K562 (cell line): ENCODE data around the gene VDAC2. TPM values are rescaled to one million over a fixed set of nuclear protein-coding genes. Genes with fewer than 3 reads are reported as not detected.
A peak's percentile ranks its signal among the peaks of the same experiment; 100 is the strongest.

Experiments used
- ATAC-seq: fragments of 200-7000 bp; cut with Tn5 transposase; 3 replicates; pipeline ENCODE4 v1.9.1; 2020; ENCODE audit warnings: moderate library complexity
- Bru-seq: library from RNA; stranded (reverse); fragments of 400-500 nt; gene quantifications from one replicate; lab custom pipeline; 2021; lab: Mats Ljungman, UMichigan
- BruChase-seq, 2 experiments: library from RNA; stranded (reverse); fragments of 400-500 nt; gene quantifications; one replicate each; lab custom pipeline; 2021; lab: Mats Ljungman, UMichigan
- BruUV-seq: library from RNA; stranded (reverse); fragments of 400-500 nt; replicated peaks from 2 replicates; lab custom pipeline; 2021; lab: Mats Ljungman, UMichigan
- CTCF ChIA-PET: fragments of 300-600 bp; formaldehyde crosslinking; extraction: SDS; loops from one replicate; lab custom pipeline; 2021; ENCODE audit warnings: low intra/inter-chr PET ratio; lab: Yijun Ruan, JAX
- POLR2A ChIA-PET: fragments of 300-600, 350-650 bp; sonication (Branson Sonifier 250); formaldehyde crosslinking; extraction: SDS; loops from one replicate; lab custom pipeline; 2021; ENCODE audit warnings: antibody characterized with exemption, inconsistent platforms; lab: Yijun Ruan, JAX
- DNase-seq, 4 experiments: peaks; one replicate each; pipeline versions ENCODE4 v3.0.0 to v3.0.0-alpha.2; 2011 to 2018; ENCODE audit warnings: low spot score in 3 of 4, mixed read lengths in 3 of 4; ENCODE audit errors: extremely low read depth in 1 of 4
- FAIRE-seq: peaks from 2 replicates; lab custom pipeline; 2011; peaks lifted over from hg19 to GRCh38; lab: Jason Lieb, UNC
- H2AFZ ChIP-seq: 2 replicates; pipeline ENCODE4 v1.6.0; 2011; ENCODE audit warnings: low read depth, low read length, control low read depth, inconsistent platforms
- H3K27ac ChIP-seq: fragments of 200-600 bp; 3 replicates; pipeline ENCODE4 v1.8.0; 2011; ENCODE audit warnings: low read depth, mild to moderate bottlenecking, control low read depth, inconsistent platforms, low read length, moderate library complexity, mixed read lengths; ENCODE audit errors: extremely low read depth
- H3K27me3 ChIP-seq, 2 experiments: fragments of 300-600 bp in 1 of 2; 2 replicates in 1 of 2; 3 replicates in 1 of 2; pipeline versions ENCODE4 v1.6.0 to v1.8.0; 2011; ENCODE audit warnings: inconsistent platforms in 2 of 2, low read length in 2 of 2, mild to moderate bottlenecking in 1 of 2, mixed read lengths in 1 of 2, moderate library complexity in 1 of 2; ENCODE audit not compliant: control insufficient read depth in 2 of 2, insufficient read depth in 2 of 2
- H3K36me3 ChIP-seq: fragments of 300-600 bp; 3 replicates; pipeline ENCODE4 v1.8.0; 2011; ENCODE audit warnings: mild to moderate bottlenecking, low read length, inconsistent platforms; ENCODE audit not compliant: control insufficient read depth, insufficient read depth
- H3K4me1 ChIP-seq, 2 experiments: fragments of 200-600 bp in 1 of 2; replicated peaks in 1 of 2; 2 replicates in 1 of 2; 3 replicates in 1 of 2; pipeline versions ENCODE4 v1.5.1 to v1.8.0; 2011; ENCODE audit warnings: inconsistent platforms in 2 of 2, low read length in 2 of 2, mild to moderate bottlenecking in 1 of 2, mixed read lengths in 1 of 2, moderate library complexity in 1 of 2; ENCODE audit not compliant: control insufficient read depth in 2 of 2, insufficient read depth in 2 of 2
- H3K4me2 ChIP-seq: 2 replicates; pipeline ENCODE4 v1.6.1; 2011; ENCODE audit warnings: low read length, control low read depth, inconsistent platforms, mixed read lengths; ENCODE audit not compliant: insufficient read depth
- H3K4me3 ChIP-seq: fragments of 200-600 bp; sonication (generic), shearing (Covaris generic); 2 replicates; pipeline ENCODE4 v1.5.1; 2016; ENCODE audit warnings: control low read depth, inconsistent platforms
- H3K79me2 ChIP-seq: fragments of 200-600 bp; 3 replicates; pipeline ENCODE4 v1.8.0; 2011; ENCODE audit warnings: low read length, inconsistent platforms; ENCODE audit not compliant: control insufficient read depth, insufficient read depth
- H3K9ac ChIP-seq, 2 experiments: 2 replicates each; pipeline versions ENCODE4 v1.6.0 to v1.6.1; 2011; ENCODE audit warnings: low read depth in 2 of 2, low read length in 2 of 2, control low read depth in 1 of 2, inconsistent platforms in 1 of 2, mild to moderate bottlenecking in 1 of 2, mixed read lengths in 1 of 2; ENCODE audit not compliant: insufficient read depth in 1 of 2
- H3K9me1 ChIP-seq: one replicate; pipeline ENCODE4 v1.6.0; 2011; ENCODE audit warnings: inconsistent platforms, mild to moderate bottlenecking, low read length, moderate library complexity; ENCODE audit not compliant: control insufficient read depth, insufficient read depth
- H3K9me3 ChIP-seq: replicated peaks from 2 replicates; pipeline ENCODE4 v1.5.1; 2011; ENCODE audit warnings: low read depth, low read length, inconsistent platforms; ENCODE audit not compliant: control insufficient read depth, insufficient read depth
- H4K20me1 ChIP-seq: replicated peaks from 2 replicates; pipeline ENCODE4 v1.6.1; 2011; ENCODE audit warnings: low read length, inconsistent platforms, mixed read lengths; ENCODE audit not compliant: control insufficient read depth, insufficient read depth
- CHCHD3 ChIP-seq: fragments of 250-450 bp; sonication (Bioruptor Pico); IDR thresholded peaks from 2 replicates; pipeline ENCODE4 v2.1.2; 2022; ENCODE audit warnings: mild to moderate bottlenecking
- FOXK1 ChIP-seq: sonication (generic); formaldehyde crosslinking; IDR thresholded peaks from 2 replicates; pipeline ENCODE4 v1.8.0; 2022; ENCODE audit warnings: missing genetic modification reagents, mild to moderate bottlenecking, borderline replicate concordance
- KHSRP ChIP-seq: fragments of 450-650 bp; IDR thresholded peaks from 2 replicates; pipeline ENCODE4 v1.6.1; 2017
- MED1 ChIP-seq: sonication (generic); formaldehyde crosslinking; IDR thresholded peaks from 2 replicates; pipeline ENCODE4 v1.8.1; 2023; ENCODE audit warnings: missing genetic modification reagents, borderline replicate concordance
- MNT ChIP-seq, 2 experiments: fragments of 450-650 bp; conservative IDR thresholded peaks; 2 replicates each; pipeline ENCODE4 v1.6.1; 2017; ENCODE audit warnings: mild to moderate bottlenecking in 2 of 2, moderate library complexity in 2 of 2
- NCOA4 ChIP-seq: fragments of 450-650 bp; IDR thresholded peaks from 2 replicates; pipeline ENCODE4 v1.6.1; 2018; ENCODE audit warnings: mild to moderate bottlenecking; ENCODE audit not compliant: partially characterized antibody
- POLR2H ChIP-seq: IDR thresholded peaks from 2 replicates; pipeline ENCODE4 v1.6.1; 2016; ENCODE audit warnings: missing genetic modification characterization, low read depth, mild to moderate bottlenecking, control low read depth, missing compliant biosample characterization, moderate library complexity
- TAF7 ChIP-seq: fragments of 450-650 bp; IDR thresholded peaks from 2 replicates; pipeline ENCODE4 v1.6.1; 2016; ENCODE audit warnings: missing genetic modification characterization, missing compliant biosample characterization
- UBTF ChIP-seq, 2 experiments: IDR thresholded peaks; 2 replicates each; pipeline ENCODE4 v1.6.1; 2012; ENCODE audit warnings: improper control_type of control experiment in 2 of 2, low read depth in 2 of 2, low read length in 2 of 2, borderline replicate concordance in 1 of 2
- ZBED1 ChIP-seq: IDR thresholded peaks from 2 replicates; pipeline ENCODE4 v1.6.1; 2014
- ZNF511 ChIP-seq: sonication (generic); formaldehyde crosslinking; IDR thresholded peaks from 2 replicates; pipeline ENCODE4 v1.8.0; 2022; ENCODE audit warnings: mild to moderate bottlenecking, missing genetic modification reagents
- WGBS: fragments of 100-300 bp; shearing (Covaris generic); methylation state at CpG from one replicate; pipeline ENCODE4 v1.1.6; 2016; ENCODE audit warnings: low coverage, mixed read lengths; ENCODE audit not compliant: insufficient coverage; ENCODE audit errors: missing lambda C conversion rate; 5-methylcytosine and 5-hydroxymethylcytosine counted together
- in situ Hi-C: fragments of 300-500 bp; cut with MboI; formaldehyde crosslinking; loops from 4 replicates; pipeline ENCODE4 v1.15.0; 2018; ENCODE audit warnings: inconsistent platforms, mixed read lengths
- intact Hi-C: fragments of 100-400 bp; cut with micrococcal nuclease; formaldehyde crosslinking; loops from 2 replicates; pipeline ENCODE4 v1.14.2; 2022
- long read RNA-seq, 3 experiments: library from polyadenylated mRNA in 2 of 3; library from RNA in 1 of 3; unstranded in 2 of 3; stranded (forward) in 1 of 3; transcript quantifications; one replicate each; pipeline ENCODE4 v2.0.0, GENCODE V29; 2019 to 2022
- polyA minus RNA-seq, 3 experiments: library from RNA; depleted of rRNA, polyadenylated mRNA; stranded (reverse); fragments of >200 nt; gene quantifications; 2 replicates each; pipeline ENCODE4 v1.2.3, GENCODE V29; 2011
- polyA plus RNA-seq, 8 experiments: library from polyadenylated mRNA; depleted of rRNA in 4 of 8; stranded (reverse) in 5 of 8; unstranded in 3 of 8; fragments of >200 nt; fragmentation: Nextera tagmentation in 2 of 8; fragmentation: Illumina TruSeq in 1 of 8; extraction: Ambion mirVana in 2 of 8; extraction: Trizol in 1 of 8; gene quantifications; 2 replicates each; pipeline versions ENCODE4 v1.2.1 to v1.2.3, GENCODE V29; 2011 to 2014; ENCODE audit warnings: inconsistent platforms in 1 of 8, missing spikeins in 1 of 8
- total RNA-seq, 7 experiments: library from RNA; depleted of rRNA in 6 of 7; stranded (reverse); fragments of >200 nt in 6 of 7; fragmentation: Illumina TruSeq in 2 of 7; extraction: Trizol in 2 of 7; gene quantifications; 2 replicates each; pipeline versions ENCODE4 v1.2.1 to v1.2.3, GENCODE V29; 2011 to 2021; ENCODE audit warnings: low replicate concordance in 1 of 7

Gene VDAC2
- total RNA-seq (2011; cell fraction: chromatin; rRNA removed; ENCODE audit: low replicate concordance) = 126 and 193 TPM in 2 replicates
- 95.3 and 108 TPM in 2 replicates for total RNA-seq (2011; cell fraction: nucleolus; rRNA removed)
- 134 and 160 TPM in 2 replicates for total RNA-seq (2011; cell fraction: nucleoplasm; rRNA removed)
- total RNA-seq (2014; rRNA removed) = 188 and 201 TPM in 2 replicates
- total RNA-seq (2014; rRNA removed; fragmentation: Illumina TruSeq; extraction: Trizol) = 450 and 500 TPM in 2 replicates
- total RNA-seq (2015; rRNA removed; fragmentation: Illumina TruSeq; extraction: Trizol) = 331 and 336 TPM in 2 replicates
- total RNA-seq (2021) = 398 and 422 TPM in 2 replicates
- 139 and 166 TPM in 2 replicates for polyA plus RNA-seq (2011; rRNA removed)
- 67.4 and 154 TPM in 2 replicates for polyA plus RNA-seq (2011; cell fraction: cytosol; rRNA removed)
- 117 and 202 TPM in 2 replicates for polyA plus RNA-seq (2011; cell fraction: nucleus; rRNA removed)
- polyA plus RNA-seq (2012) = 354 and 375 TPM in 2 replicates
- 379 and 424 TPM in 2 replicates for polyA plus RNA-seq (2014; fragmentation: Illumina TruSeq; extraction: Trizol)
- polyA plus RNA-seq (2014; fragmentation: Nextera tagmentation; extraction: Ambion mirVana) = 100 to 1,000 TPM; 208 to 250 TPM
- 198 and 219 TPM in 2 replicates for polyA plus RNA-seq (2014; rRNA removed)
- 177 and 198 TPM in 2 replicates for polyA minus RNA-seq (2011; rRNA and poly(A)+ RNA removed)
- 116 and 122 TPM in 2 replicates for polyA minus RNA-seq (2011; cell fraction: cytosol; rRNA and poly(A)+ RNA removed)
- polyA minus RNA-seq (2011; cell fraction: nucleus; rRNA and poly(A)+ RNA removed) = 47.5 and 87.7 TPM in 2 replicates
- percentile 98 among the genes with signal in this experiment for Bru-seq, nascent RNA
- BruChase-seq, experiment 1, labeled RNA remaining after a 2-hour chase = percentile 98 among the genes with signal in this experiment
- BruChase-seq, experiment 2, labeled RNA remaining after a 6-hour chase = percentile 97 among the genes with signal in this experiment
- long read RNA-seq, experiment 1, transcript VDAC2-203 (10 exons, 1,557 nt) = major isoform, 1,289 of 1,421 reads
- long read RNA-seq, experiment 1, partial matches to known transcripts = 60 of 1,421 reads
- long read RNA-seq, experiment 1, other reads (novel, unspliced or antisense) = 69 of 1,421 reads
- long read RNA-seq, experiment 2, transcript VDAC2-203 (10 exons, 1,557 nt) = major isoform, 482 of 635 reads
- long read RNA-seq, experiment 2, partial matches to known transcripts = 80 of 635 reads
- long read RNA-seq, experiment 2, other reads (novel, unspliced or antisense) = 72 of 635 reads
- long read RNA-seq, experiment 3, transcript VDAC2-203 (10 exons, 1,557 nt) = major isoform, 1,069 of 1,156 reads
- long read RNA-seq, experiment 3, partial matches to known transcripts = 24 of 1,156 reads
- long read RNA-seq, experiment 3, other reads (novel, unspliced or antisense) = 61 of 1,156 reads

GRCh38 chr10:75210282-75211006, at the start of gene VDAC2:
Gene VDAC2, plus strand, starts transcription at chr10:75210796. Its CDS starts 363 bp downstream, at chr10:75211159.
- Histone ChIP-seq H3K9me1 (no peaks in the 10 kb centered on the region), H3K4me3 (peak within 1 kb of the TSS; percentile 97), H3K27me3 (no peaks in the 10 kb centered on the region), H3K9me3 (no peaks in the 10 kb centered on the region), H3K4me1 (peaks cover 35 to 40% of the 10 kb centered on the region in 2 experiments), H3K27ac (peak within 1 kb of the TSS; percentile 97), H3K79me2 (peaks cover 49% of the 10 kb centered on the region), H3K4me2 (peak within 1 kb of the TSS; percentile 99), H2AFZ (peak within 1 kb of the TSS; percentile 97), H4K20me1 (peaks cover 7% of the 10 kb centered on the region; the same call in 1 of the 2 replicates), H3K9ac (peak within 1 kb of the TSS; percentile 93 to 98), H3K36me3 (peaks cover 42% of the 10 kb centered on the region)
- no TSS peak for BruUV-seq
- ATAC-seq (peak; percentile 91), FAIRE-seq (peak; percentile 62), DNase-seq (peak; percentile 96 to 98 (median 98))
- under 1% methylated on average over 68 of the region's 80 CpGs for WGBS
- in situ Hi-C loops = no loop called here
- POLR2A ChIA-PET = interaction anchor here (0.5 to 8.9 kb wide), 14 partner anchors 9 to 1724 kb away, joined by 3 to 74 read pairs (median 4); partner anchors contain the start of genes COMTD1 and SAMD8
- intact Hi-C loops = loop anchor here (1.0 to 2.0 kb wide), 4 partner anchors 14 to 100 kb away; partner anchors contain the start of gene SAMD8
- CTCF ChIA-PET = no interaction called here
- TF ChIP-seq MED1 (CRISPR knock-in tag) = no peak
- TF ChIP-seq FOXK1 (CRISPR knock-in tag) = no peak
- TF ChIP-seq MNT (conservative IDR thresholded peaks at IDR 0.05) = peak; percentile 94 to 97
- TF ChIP-seq KHSRP = no peak
- TF ChIP-seq NCOA4 = peak; percentile 63
- peak; percentile 68; the same call in 1 of the 2 replicates for TF ChIP-seq POLR2H (tag)
- TF ChIP-seq ZNF511 (CRISPR knock-in tag) = peak; percentile 96
- no peak for TF ChIP-seq TAF7 (tag)
- peak; percentile 38; the same call in 1 of the 2 replicates for TF ChIP-seq CHCHD3 (CRISPR knock-in tag)
- peak; percentile 83 to 97; a peak in 3 of 4 replicates for TF ChIP-seq UBTF (IDR thresholded peaks at IDR 0.05; ENCODE audit: borderline replicate concordance in 1 of 2, low read depth in 2 of 2, low read length in 2 of 2)
- peak; percentile 76; the same call in 1 of the 2 replicates for TF ChIP-seq ZBED1
